Sigmoid colon (tissue), 3 donors: ENCODE measurements around the gene AGBL1.

Experiments
- POLR2A ChIP-seq, 2 donors: fragments of 450-650 bp; IDR thresholded peaks; one replicate each; pipeline ENCODE4 v1.6.1; 2016; ENCODE audit warnings: antibody characterized with exemption in 2 of 2, mild to moderate bottlenecking in 2 of 2, moderate library complexity in 2 of 2
- TF ChIP-seq, protein P1 (sequence below), 4 experiments: fragments of 450-650 bp in 3 of 4; fragments of 200-600 bp in 1 of 4; IDR thresholded peaks; one replicate each; pipeline ENCODE4 v1.5.1; 2016 to 2019; ENCODE audit warnings: antibody characterized with exemption in 4 of 4, mild to moderate bottlenecking in 3 of 4, moderate library complexity in 2 of 4

- TF ChIP-seq, protein P1, sequence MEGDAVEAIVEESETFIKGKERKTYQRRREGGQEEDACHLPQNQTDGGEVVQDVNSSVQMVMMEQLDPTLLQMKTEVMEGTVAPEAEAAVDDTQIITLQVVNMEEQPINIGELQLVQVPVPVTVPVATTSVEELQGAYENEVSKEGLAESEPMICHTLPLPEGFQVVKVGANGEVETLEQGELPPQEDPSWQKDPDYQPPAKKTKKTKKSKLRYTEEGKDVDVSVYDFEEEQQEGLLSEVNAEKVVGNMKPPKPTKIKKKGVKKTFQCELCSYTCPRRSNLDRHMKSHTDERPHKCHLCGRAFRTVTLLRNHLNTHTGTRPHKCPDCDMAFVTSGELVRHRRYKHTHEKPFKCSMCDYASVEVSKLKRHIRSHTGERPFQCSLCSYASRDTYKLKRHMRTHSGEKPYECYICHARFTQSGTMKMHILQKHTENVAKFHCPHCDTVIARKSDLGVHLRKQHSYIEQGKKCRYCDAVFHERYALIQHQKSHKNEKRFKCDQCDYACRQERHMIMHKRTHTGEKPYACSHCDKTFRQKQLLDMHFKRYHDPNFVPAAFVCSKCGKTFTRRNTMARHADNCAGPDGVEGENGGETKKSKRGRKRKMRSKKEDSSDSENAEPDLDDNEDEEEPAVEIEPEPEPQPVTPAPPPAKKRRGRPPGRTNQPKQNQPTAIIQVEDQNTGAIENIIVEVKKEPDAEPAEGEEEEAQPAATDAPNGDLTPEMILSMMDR (IDR thresholded peaks at IDR 0.05), result no peak
- TF ChIP-seq POLR2A (IDR thresholded peaks at IDR 0.05), result no peak
Measured at GRCh38 chr15:86571873-86572272, 492.2 kb downstream of the AGBL1 start.
